HG02678 (cell line): ENCODE data around the gene BUD31.
A peak's percentile ranks its signal among the peaks of the same experiment; 100 is the strongest.
"Not testable (repeated sequence)": the region's sequence is repeated elsewhere in the genome, so short reads cannot be mapped to it uniquely, and the experiment has no call there.

Source experiments
- ATAC-seq: cut with Tn5 transposase; IDR thresholded peaks from one replicate; pipeline ENCODE4 v1.9.1; 2021; ENCODE audit warnings: mild to moderate bottlenecking, moderate library complexity; ENCODE audit not compliant: unreplicated experiment

BUD31 gene

GRCh38 chr7:99397297-99397983, 11.3 kb upstream of the BUD31 start:
- no peak for ATAC-seq

- ATAC-seq, result no peak
Observed at GRCh38 chr7:99398891-99399445, 9.8 kb upstream of the BUD31 start.

- no peak for ATAC-seq
Observed at GRCh38 chr7:99399597-99399996, 9.2 kb upstream of the BUD31 start.

- ATAC-seq, result no peak
Observed at GRCh38 chr7:99402854-99403253, 5.9 kb upstream of the BUD31 start.

- no peak for ATAC-seq
Observed at GRCh38 chr7:99403764-99404163, 5.0 kb upstream of the BUD31 start.

- no peak for ATAC-seq
Observed at GRCh38 chr7:99404235-99404976, 4.4 kb upstream of the BUD31 start.

GRCh38 chr7:99404977-99405320, 3.8 kb upstream of the BUD31 start:
- no peak for ATAC-seq

GRCh38 chr7:99406557-99406956, 2.2 kb upstream of the BUD31 start:
- ATAC-seq, result no peak

GRCh38 chr7:99407872-99408378, 844 bp upstream of the BUD31 start:
- peak; percentile 1 for ATAC-seq

GRCh38 chr7:99409192-99409572, 413 bp downstream of the BUD31 start:
- ATAC-seq, result peak; percentile 2

- no peak for ATAC-seq
Observed at GRCh38 chr7:99409806-99410205, 1.0 kb downstream of the BUD31 start.

- no peak for ATAC-seq
Observed at GRCh38 chr7:99410635-99411034, 1.9 kb downstream of the BUD31 start.

GRCh38 chr7:99415513-99416127, 6.9 kb downstream of the BUD31 start:
- ATAC-seq, result not testable (repeated sequence)

GRCh38 chr7:99418260-99418659, 9.5 kb downstream of the BUD31 start:
- no peak for ATAC-seq

GRCh38 chr7:99419323-99420021, 10.7 kb downstream of the BUD31 start:
- ATAC-seq, result no peak

- no peak for ATAC-seq
Observed at GRCh38 chr7:99420213-99420612, 11.4 kb downstream of the BUD31 start.

GRCh38 chr7:99420986-99421385, 12.2 kb downstream of the BUD31 start:
- no peak for ATAC-seq

GRCh38 chr7:99422186-99422585, 13.4 kb downstream of the BUD31 start:
- no peak for ATAC-seq

- ATAC-seq, result no peak
Observed at GRCh38 chr7:99422625-99423024, 13.9 kb downstream of the BUD31 start.

GRCh38 chr7:99424932-99425730, 16.4 kb downstream of the BUD31 start:
- ATAC-seq, result no peak
